Measurements from ENCODE around the gene FAR2.
"Not testable (repeated sequence)": the region's sequence is repeated elsewhere in the genome, so short reads cannot be mapped to it uniquely, and the experiment has no call there.

The FAR2 gene

DNA sequence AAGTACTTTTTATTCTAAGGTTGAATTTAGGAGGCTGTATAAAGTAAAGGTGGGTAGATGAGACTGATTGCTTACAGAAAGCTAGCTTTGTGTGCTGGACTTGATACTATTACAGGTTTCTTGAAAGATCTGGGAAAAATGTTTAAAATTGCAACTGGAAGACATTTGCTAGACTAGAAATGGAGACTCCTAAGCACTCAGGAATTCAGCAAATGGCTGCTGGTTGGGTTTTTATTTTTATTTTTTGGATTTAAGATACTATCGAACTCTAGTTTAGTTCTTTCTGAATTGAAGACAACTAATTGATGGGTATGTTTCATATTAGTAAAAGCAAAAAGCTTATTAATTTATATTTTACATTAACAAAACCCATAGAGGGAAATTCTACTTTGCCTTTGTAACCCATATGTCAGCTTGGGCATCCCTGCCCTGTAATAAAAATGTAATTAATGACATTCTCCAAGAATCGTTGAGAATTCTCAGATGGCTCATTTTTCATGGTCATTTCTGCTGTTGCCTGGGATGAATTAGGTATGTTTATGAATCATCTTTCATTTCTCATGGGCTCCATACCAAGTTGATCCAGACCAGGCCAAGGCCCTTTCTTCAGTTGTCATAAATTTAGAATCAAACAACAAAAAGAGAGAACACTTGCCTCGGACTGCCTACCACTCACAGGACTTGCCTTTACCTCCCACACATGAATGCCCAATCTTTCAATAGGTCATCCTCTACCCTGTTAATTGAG, 129.8 kb downstream of the FAR2 start:
- DNase-seq (ENCODE audit: low read depth in 2 of 2) = no peak

DNA sequence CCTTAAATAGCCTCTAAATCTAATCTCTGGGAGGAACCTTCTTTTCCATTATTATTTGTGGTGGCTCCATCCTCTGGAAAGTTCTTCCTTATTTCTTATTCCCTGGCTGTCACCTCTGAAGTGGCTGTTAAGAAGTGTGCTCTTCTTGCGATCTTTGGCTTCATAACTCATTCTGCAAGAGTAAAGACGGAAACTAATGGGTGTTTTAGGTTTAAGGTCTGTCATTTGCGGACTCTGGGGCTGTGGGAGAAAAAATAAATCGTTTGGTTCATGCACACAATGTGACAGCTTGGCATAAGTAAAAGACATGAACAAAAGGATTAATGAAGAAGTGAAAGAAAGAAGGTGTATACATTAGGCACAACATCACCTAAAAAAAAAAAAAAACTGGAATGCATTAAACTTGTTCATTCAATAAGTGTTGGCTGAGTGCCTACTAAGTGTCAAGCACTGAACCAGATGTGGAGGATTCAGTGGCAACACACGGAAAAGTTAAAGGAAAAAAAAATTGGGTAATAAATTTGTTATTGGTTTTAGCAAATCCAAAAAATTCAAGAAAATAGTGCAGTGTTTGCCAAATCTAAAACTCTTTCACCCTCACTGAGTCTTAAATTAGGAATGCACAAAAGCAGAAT, 132.4 kb downstream of the FAR2 start:
- DNase-seq (ENCODE audit: low read depth in 2 of 2) = no peak

- no peak for DNase-seq (ENCODE audit: low read depth in 2 of 2)
Measured at GRCh38 chr12:29282031-29282816, 133.1 kb downstream of the FAR2 start.

DNA sequence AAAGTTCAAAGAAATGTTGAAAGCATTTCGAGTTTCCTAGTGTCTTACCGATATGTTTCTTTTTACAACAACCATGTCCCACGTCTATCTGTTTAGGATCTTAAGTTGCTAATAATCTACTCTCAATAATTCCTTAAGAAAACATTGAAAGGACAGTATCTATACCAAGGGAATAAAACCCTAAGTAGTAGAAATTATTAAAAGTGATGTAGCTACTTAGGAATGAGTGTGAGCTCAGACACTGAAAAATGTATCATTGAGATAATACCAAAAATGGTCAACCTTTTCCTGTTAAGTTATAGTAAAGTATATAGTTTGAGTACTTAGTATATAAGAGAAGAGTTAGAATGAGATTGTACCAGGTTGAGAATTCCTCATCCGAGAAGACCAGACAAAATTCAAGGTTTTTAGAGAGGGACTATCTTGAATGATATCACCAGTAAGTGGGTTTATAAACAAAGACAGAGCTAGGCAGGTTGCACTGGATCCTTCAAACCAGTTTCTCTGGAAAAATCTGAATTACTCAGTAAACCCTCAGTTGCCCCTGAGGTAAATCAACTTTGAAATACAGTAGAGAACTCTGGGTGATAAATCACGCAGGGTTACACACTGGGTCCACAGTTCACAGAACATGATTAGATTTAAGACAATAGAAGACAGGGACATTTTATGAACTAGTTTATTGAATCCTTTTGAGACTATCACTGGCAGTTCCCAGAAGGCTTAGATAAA, 135.1 kb downstream of the FAR2 start:
- no peak for DNase-seq (ENCODE audit: low read depth in 2 of 2)

DNA sequence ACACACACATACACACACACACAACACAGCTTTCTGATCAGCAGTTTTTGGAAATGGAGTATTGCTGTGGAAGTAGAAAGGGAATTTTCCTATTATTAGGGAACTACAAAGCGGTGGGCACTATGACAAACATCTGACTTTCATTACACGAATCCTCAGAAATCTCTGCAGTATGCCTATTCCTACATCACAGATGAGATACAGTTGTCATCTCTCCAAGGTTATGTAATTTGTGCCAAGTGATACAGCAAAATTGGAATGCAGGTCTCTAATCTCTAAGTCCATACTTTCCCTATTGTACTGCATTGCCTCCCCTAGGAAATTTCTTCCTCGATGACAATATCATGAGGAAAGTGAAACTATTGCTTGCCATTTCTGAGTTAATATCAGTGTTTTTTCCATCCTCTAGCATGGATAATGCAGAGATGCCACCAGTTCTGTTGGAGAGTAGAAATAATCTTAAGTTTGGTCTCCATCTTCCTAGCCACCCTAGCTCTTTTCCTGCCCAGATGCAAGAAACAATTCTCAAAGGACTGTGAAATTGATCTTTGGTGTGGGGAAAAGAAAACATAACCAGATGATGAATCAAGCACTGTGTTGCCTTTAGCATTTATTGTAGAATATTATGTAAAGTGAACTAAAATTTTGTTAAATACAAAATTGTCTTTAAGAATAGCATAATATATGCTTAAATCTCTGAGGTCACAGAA, 137.2 kb downstream of the FAR2 start:
- no peak for DNase-seq (ENCODE audit: low read depth in 2 of 2)

- DNase-seq (ENCODE audit: low read depth in 2 of 2) = no peak
Measured at GRCh38 chr12:29287622-29288021, 138.5 kb downstream of the FAR2 start.

GRCh38 chr12:29288031-29288430, 139.0 kb downstream of the FAR2 start:
- no peak for DNase-seq (ENCODE audit: low read depth in 2 of 2)

GRCh38 chr12:29290475-29290874, 141.4 kb downstream of the FAR2 start:
- DNase-seq (ENCODE audit: low read depth in 2 of 2) = not testable (repeated sequence)

DNA sequence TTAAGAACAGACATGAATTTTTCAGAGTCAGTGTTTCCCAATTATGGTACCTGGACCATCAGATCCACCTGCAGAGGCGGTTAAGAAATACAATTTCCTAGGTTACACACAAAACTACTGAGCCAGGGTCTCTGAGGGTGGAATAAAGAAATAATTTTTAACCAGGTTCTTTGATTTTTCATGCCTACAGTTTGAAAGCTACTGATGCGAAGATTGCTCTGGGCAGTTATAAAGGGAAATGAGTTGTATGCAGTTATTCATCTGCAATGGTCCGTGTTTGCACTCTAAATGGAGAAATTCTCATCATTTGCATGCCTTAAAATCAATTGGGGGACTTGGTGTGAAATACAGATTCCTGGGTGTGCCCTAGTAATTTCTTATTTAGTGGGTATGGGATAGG, 142.1 kb downstream of the FAR2 start:
- DNase-seq (ENCODE audit: low read depth in 2 of 2) = no peak

DNA sequence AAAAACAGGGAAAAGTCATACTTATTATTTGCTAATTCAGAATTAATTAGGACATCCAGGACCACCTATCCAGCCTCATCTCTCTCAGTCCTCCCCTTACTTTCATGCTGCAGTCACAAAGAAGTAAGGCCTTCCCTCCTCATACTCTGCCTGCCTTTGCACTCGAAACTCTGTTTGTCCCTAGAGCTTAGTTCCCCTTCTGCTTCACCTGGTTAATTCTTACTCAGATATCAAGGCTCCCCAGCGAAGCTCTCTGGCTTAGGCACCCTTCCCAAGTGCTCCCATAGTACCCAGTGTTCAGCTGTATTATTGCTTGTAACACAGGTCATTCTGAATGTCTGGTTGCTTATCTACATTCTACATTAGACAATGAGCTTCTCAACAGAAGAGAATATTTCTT, 150.6 kb downstream of the FAR2 start:
- no peak for DNase-seq (ENCODE audit: low read depth in 2 of 2)

GRCh38 chr12:29301114-29301513, 152.0 kb downstream of the FAR2 start:
- no peak for DNase-seq (ENCODE audit: low read depth in 2 of 2)

- no peak for DNase-seq (ENCODE audit: low read depth in 2 of 2)
Measured at GRCh38 chr12:29304388-29304787, 155.3 kb downstream of the FAR2 start.

- DNase-seq (ENCODE audit: low read depth in 2 of 2) = no peak
Measured at GRCh38 chr12:29306266-29306665, 157.2 kb downstream of the FAR2 start.

DNA sequence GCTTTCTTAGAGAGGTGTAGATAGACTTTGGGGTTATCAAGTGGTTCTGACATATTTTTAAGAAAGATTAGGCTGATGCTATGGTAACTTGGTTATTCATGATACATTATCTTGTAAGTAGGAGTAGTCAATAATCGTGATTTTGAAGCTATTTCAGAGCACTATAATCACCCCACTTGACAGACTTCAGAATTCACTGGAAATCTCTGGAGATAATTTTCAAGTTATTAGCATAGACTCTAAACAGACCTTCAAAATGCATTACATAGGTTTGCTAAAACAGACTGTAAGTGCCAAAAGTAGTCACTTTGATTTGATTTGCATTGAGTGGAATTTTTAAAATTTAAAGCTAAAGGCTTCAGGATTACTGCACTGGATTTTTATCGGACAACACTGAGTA, 157.6 kb downstream of the FAR2 start:
- DNase-seq (ENCODE audit: low read depth in 2 of 2) = no peak

- DNase-seq (ENCODE audit: low read depth in 2 of 2) = no peak
Measured at GRCh38 chr12:29309320-29309902, 160.3 kb downstream of the FAR2 start.

DNA sequence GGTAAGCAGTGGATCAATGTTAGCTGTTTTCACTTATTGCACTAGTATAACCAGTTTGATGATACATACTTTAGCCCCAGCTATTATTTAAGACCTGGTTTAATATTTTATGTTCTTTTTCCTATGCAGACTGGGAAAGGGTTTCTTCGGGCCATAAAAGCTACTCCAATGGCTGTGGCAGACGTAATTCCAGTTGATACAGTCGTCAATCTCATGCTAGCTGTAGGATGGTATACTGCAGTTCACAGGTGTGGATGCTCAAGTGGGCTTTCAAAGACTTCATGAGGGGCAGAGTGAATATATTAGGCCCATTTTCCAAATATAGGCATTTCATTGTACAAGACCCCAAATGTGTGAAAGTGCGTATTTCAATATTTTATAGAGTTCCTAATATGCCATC, 161.8 kb downstream of the FAR2 start:
- no peak for DNase-seq (ENCODE audit: low read depth in 2 of 2)

- DNase-seq (ENCODE audit: low read depth in 2 of 2) = no peak
Measured at GRCh38 chr12:29314416-29314815, 165.3 kb downstream of the FAR2 start.

GRCh38 chr12:29316752-29317151, 167.7 kb downstream of the FAR2 start:
- no peak for DNase-seq (ENCODE audit: low read depth in 2 of 2)

- peak in 1 of 2 donors; percentile 20 for DNase-seq (ENCODE audit: low read depth in 2 of 2)
Measured at GRCh38 chr12:29317556-29318363, 168.7 kb downstream of the FAR2 start.

Data from stimulated activated CD4-positive, alpha-beta T cell treated with anti-CD3 and anti-CD28 coated beads, Interleukin-15, amount 100 ng/mL, for 48 hours (primary cell).